IPS DF 4.7 (cell line): ENCODE measurements around the gene USP17L25.
"Not testable (repeated sequence)": the region's sequence is repeated elsewhere in the genome, so short reads cannot be mapped to it uniquely, and the experiment has no call there.

Experiments
- DNase-seq: peaks from one replicate; pipeline ENCODE4 v3.0.0-alpha.2; 2013; ENCODE audit warnings: low spot score; ENCODE audit errors: extremely low read depth

USP17L25 gene, protein sequence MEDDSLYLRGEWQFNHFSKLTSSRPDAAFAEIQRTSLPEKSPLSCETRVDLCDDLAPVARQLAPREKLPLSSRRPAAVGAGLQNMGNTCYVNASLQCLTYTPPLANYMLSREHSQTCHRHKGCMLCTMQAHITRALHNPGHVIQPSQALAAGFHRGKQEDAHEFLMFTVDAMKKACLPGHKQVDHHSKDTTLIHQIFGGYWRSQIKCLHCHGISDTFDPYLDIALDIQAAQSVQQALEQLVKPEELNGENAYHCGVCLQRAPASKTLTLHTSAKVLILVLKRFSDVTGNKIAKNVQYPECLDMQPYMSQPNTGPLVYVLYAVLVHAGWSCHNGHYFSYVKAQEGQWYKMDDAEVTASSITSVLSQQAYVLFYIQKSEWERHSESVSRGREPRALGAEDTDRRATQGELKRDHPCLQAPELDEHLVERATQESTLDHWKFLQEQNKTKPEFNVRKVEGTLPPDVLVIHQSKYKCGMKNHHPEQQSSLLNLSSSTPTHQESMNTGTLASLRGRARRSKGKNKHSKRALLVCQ

DNA sequence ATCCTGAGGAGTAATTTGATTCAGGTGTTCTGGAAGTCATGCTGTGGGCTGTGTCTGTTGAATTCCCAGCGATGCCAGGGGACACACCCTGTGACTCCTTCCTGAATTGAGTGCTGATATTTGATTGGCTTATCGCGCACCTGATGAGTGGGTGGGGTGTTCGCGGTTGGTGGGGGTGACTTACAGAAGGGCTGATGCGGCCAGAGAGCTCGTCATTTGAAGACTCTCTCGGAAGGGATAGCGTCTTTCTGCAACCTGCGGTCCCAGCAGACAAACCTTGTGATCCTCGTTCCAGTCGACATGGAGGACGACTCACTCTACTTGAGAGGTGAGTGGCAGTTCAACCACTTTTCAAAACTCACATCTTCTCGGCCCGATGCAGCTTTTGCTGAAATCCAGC lies at the start of gene USP17L25:
Gene USP17L25 (plus strand): TSS at position 301 of the 400 bp plus-strand sequence. CDS start 0 bp downstream, at position 301.
- not testable (repeated sequence) for DNase-seq

DNA sequence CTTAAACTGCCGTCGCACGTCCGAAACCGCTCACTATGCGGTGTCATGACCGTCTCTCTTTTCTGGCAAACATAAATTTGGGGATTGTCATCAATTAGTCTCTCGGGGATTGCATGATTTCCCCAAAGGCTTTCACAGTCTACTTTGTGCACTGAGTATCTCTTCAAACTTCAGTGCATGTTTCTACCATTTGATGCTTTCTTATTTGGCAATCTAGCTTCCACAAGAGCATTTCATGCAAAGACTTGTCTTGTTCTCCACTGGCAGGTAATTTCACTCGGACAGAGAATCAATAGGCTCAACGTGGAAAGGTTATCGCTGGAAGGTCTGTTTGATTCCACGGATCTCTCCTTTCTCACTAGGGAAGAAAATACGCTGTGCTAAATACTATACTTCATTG lies 5.5 kb upstream of the USP17L25 start:
- not testable (repeated sequence) for DNase-seq

DNA sequence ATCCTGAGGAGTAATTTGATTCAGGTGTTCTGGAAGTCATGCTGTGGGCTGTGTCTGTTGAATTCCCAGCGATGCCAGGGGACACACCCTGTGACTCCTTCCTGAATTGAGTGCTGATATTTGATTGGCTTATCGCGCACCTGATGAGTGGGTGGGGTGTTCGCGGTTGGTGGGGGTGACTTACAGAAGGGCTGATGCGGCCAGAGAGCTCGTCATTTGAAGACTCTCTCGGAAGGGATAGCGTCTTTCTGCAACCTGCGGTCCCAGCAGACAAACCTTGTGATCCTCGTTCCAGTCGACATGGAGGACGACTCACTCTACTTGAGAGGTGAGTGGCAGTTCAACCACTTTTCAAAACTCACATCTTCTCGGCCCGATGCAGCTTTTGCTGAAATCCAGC lies 4.8 kb upstream of the USP17L25 start, which contains the start of gene USP17L24:
Gene USP17L24 (plus strand): TSS at position 301 of the 400 bp plus-strand sequence. CDS start 0 bp downstream, at position 301.
- not testable (repeated sequence) for DNase-seq

DNA sequence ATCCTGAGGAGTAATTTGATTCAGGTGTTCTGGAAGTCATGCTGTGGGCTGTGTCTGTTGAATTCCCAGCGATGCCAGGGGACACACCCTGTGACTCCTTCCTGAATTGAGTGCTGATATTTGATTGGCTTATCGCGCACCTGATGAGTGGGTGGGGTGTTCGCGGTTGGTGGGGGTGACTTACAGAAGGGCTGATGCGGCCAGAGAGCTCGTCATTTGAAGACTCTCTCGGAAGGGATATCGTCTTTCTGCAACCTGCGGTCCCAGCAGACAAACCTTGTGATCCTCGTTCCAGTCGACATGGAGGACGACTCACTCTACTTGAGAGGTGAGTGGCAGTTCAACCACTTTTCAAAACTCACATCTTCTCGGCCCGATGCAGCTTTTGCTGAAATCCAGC lies 4.6 kb downstream of the USP17L25 start, which contains the start of gene USP17L26:
Gene USP17L26 (plus strand): TSS at position 301 of the 400 bp plus-strand sequence. CDS start 0 bp downstream, at position 301.
- not testable (repeated sequence) for DNase-seq

DNA sequence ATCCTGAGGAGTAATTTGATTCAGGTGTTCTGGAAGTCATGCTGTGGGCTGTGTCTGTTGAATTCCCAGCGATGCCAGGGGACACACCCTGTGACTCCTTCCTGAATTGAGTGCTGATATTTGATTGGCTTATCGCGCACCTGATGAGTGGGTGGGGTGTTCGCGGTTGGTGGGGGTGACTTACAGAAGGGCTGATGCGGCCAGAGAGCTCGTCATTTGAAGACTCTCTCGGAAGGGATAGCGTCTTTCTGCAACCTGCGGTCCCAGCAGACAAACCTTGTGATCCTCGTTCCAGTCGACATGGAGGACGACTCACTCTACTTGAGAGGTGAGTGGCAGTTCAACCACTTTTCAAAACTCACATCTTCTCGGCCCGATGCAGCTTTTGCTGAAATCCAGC lies 9.4 kb downstream of the USP17L25 start, which contains the start of gene USP17L5:
Gene USP17L5 (plus strand): TSS at position 301 of the 400 bp plus-strand sequence. CDS start 0 bp downstream, at position 301.
- DNase-seq = not testable (repeated sequence)

DNA sequence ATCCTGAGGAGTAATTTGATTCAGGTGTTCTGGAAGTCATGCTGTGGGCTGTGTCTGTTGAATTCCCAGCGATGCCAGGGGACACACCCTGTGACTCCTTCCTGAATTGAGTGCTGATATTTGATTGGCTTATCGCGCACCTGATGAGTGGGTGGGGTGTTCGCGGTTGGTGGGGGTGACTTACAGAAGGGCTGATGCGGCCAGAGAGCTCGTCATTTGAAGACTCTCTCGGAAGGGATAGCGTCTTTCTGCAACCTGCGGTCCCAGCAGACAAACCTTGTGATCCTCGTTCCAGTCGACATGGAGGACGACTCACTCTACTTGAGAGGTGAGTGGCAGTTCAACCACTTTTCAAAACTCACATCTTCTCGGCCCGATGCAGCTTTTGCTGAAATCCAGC lies 14.1 kb downstream of the USP17L25 start, which contains the start of gene USP17L27:
Gene USP17L27 (plus strand): TSS at position 301 of the 400 bp plus-strand sequence. CDS start 0 bp downstream, at position 301.
- DNase-seq = not testable (repeated sequence)

DNA sequence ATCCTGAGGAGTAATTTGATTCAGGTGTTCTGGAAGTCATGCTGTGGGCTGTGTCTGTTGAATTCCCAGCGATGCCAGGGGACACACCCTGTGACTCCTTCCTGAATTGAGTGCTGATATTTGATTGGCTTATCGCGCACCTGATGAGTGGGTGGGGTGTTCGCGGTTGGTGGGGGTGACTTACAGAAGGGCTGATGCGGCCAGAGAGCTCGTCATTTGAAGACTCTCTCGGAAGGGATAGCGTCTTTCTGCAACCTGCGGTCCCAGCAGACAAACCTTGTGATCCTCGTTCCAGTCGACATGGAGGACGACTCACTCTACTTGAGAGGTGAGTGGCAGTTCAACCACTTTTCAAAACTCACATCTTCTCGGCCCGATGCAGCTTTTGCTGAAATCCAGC lies 18.9 kb downstream of the USP17L25 start, which contains the start of gene USP17L28:
Gene USP17L28 (plus strand): TSS at position 301 of the 400 bp plus-strand sequence. CDS start 0 bp downstream, at position 301.
- DNase-seq = not testable (repeated sequence)

DNA sequence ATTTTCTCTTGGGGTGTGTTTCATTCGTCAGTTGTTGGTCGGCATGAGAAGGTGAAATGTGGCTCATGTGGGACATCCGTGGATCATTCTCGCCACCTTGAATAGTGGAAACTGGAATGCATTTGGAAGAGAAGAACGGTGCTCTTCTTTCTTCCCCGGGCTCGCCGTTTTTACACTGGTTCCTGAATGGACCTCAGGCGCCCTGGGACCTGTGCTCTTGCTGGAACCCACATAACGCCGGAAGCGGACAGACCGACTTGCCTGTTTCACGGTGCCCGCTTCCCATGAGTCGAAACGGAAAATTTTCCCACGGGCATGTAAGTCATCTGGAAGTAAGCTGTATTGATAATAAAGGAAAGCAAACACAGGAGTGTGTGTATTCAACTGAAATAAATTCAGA lies 21.2 kb downstream of the USP17L25 start:
- not testable (repeated sequence) for DNase-seq

DNA sequence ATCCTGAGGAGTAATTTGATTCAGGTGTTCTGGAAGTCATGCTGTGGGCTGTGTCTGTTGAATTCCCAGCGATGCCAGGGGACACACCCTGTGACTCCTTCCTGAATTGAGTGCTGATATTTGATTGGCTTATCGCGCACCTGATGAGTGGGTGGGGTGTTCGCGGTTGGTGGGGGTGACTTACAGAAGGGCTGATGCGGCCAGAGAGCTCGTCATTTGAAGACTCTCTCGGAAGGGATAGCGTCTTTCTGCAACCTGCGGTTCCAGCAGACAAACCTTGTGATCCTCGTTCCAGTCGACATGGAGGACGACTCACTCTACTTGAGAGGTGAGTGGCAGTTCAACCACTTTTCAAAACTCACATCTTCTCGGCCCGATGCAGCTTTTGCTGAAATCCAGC lies 23.6 kb downstream of the USP17L25 start, which contains the start of gene USP17L29:
Gene USP17L29 (plus strand): TSS at position 301 of the 400 bp plus-strand sequence. CDS start 0 bp downstream, at position 301.
- not testable (repeated sequence) for DNase-seq

DNA sequence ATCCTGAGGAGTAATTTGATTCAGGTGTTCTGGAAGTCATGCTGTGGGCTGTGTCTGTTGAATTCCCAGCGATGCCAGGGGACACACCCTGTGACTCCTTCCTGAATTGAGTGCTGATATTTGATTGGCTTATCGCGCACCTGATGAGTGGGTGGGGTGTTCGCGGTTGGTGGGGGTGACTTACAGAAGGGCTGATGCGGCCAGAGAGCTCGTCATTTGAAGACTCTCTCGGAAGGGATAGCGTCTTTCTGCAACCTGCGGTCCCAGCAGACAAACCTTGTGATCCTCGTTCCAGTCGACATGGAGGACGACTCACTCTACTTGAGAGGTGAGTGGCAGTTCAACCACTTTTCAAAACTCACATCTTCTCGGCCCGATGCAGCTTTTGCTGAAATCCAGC lies 33.1 kb downstream of the USP17L25 start, which contains the start of gene USP17L30:
Gene USP17L30 (plus strand): TSS at position 301 of the 400 bp plus-strand sequence. CDS start 0 bp downstream, at position 301.
- not testable (repeated sequence) for DNase-seq

DNA sequence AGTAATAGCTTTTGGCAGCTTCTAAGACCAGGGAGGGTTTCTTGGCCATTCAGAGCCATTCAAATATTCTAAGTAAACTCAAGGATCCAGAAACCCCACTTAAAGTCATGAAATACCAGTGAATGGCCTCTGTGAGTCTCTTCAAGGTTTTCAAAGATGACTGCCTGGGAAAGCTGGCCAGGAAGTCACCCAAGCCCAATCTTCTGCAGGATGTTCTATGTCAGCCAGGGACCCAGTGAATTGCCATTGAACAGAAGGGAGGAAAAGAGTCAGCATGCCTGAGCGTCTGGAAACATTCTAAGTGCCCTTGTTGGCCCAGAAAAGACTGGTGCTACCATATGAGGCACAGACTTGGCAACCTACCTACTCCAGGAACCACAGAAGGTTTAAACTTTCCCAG lies 50.2 kb downstream of the USP17L25 start:
- not testable (repeated sequence) for DNase-seq
